H9 (cell line): Measurements from ENCODE around the gene ZNF638. TPM values are rescaled to one million over a fixed set of nuclear protein-coding genes. Genes with fewer than 3 reads are reported as not detected.

Experiments
- DNase-seq: peaks from one replicate; pipeline ENCODE4 v3.0.0-alpha.2; 2017
- H2AFZ ChIP-seq: one replicate; pipeline ENCODE4 v1.6.1; 2013; ENCODE audit warnings: mild to moderate bottlenecking, low read length, control low read depth, moderate library complexity
- H2AK5ac ChIP-seq: 2 replicates; pipeline ENCODE4 v1.6.1; 2013; ENCODE audit warnings: low read length, control low read depth, mixed read lengths; ENCODE audit not compliant: insufficient read length
- H2BK120ac ChIP-seq: one replicate; pipeline ENCODE4 v1.6.1; 2013; ENCODE audit warnings: low read depth, mild to moderate bottlenecking, low read length, control low read depth, inconsistent platforms; ENCODE audit not compliant: poor library complexity, severe bottlenecking
- H2BK12ac ChIP-seq: 2 replicates; pipeline ENCODE4 v1.6.1; 2013; ENCODE audit warnings: low read length, control low read depth, mixed read lengths, low read depth; ENCODE audit not compliant: insufficient read length
- H2BK15ac ChIP-seq: 2 replicates; pipeline ENCODE4 v1.6.1; 2013; ENCODE audit warnings: low read depth, low read length, control low read depth
- H2BK20ac ChIP-seq: one replicate; pipeline ENCODE4 v1.6.1; 2013; ENCODE audit warnings: low read depth, mild to moderate bottlenecking, low read length, control low read depth, inconsistent platforms; ENCODE audit not compliant: poor library complexity, severe bottlenecking
- H2BK5ac ChIP-seq: 2 replicates; pipeline ENCODE4 v1.6.1; 2013; ENCODE audit warnings: low read length, control low read depth, mixed read lengths; ENCODE audit not compliant: insufficient read length
- H3K14ac ChIP-seq: 2 replicates; pipeline ENCODE4 v1.6.1; 2013; ENCODE audit warnings: low read length, control low read depth; ENCODE audit not compliant: insufficient read depth
- H3K18ac ChIP-seq: 2 replicates; pipeline ENCODE4 v1.6.1; 2013; ENCODE audit warnings: low read depth, mild to moderate bottlenecking, mixed read lengths, low read length, control low read depth; ENCODE audit not compliant: insufficient read length
- H3K23ac ChIP-seq: 2 replicates; pipeline ENCODE4 v1.6.1; 2013; ENCODE audit warnings: low read length, control low read depth, mixed read lengths, low read depth; ENCODE audit not compliant: insufficient read length
- H3K23me2 ChIP-seq: 2 replicates; pipeline ENCODE4 v1.6.1; 2013; ENCODE audit warnings: low read depth, mild to moderate bottlenecking, mixed read lengths, low read length, control low read depth; ENCODE audit not compliant: insufficient read length, poor library complexity, severe bottlenecking
- H3K27ac ChIP-seq: 2 replicates; pipeline ENCODE4 v1.5.1; 2013; ENCODE audit warnings: low read length, control low read depth, mixed read lengths, low read depth; ENCODE audit not compliant: insufficient read length
- H3K27me3 ChIP-seq: 2 replicates; pipeline ENCODE4 v1.6.1; 2013; ENCODE audit warnings: low read length, control low read depth, inconsistent platforms; ENCODE audit not compliant: insufficient read depth
- H3K4ac ChIP-seq: 2 replicates; pipeline ENCODE4 v1.6.1; 2013; ENCODE audit warnings: low read depth, mild to moderate bottlenecking, control low read depth, inconsistent platforms, low read length, moderate library complexity
- H3K4me1 ChIP-seq: 2 replicates; pipeline ENCODE4 v1.6.1; 2013; ENCODE audit warnings: low read length, control low read depth, inconsistent platforms; ENCODE audit not compliant: insufficient read depth
- H3K4me2 ChIP-seq: 2 replicates; pipeline ENCODE4 v1.6.1; 2013; ENCODE audit warnings: low read length, control low read depth, mixed read lengths; ENCODE audit not compliant: insufficient read length, insufficient read depth
- H3K56ac ChIP-seq: 2 replicates; pipeline ENCODE4 v1.6.1; 2013; ENCODE audit warnings: low read depth, mild to moderate bottlenecking, mixed read lengths, low read length, control low read depth; ENCODE audit not compliant: insufficient read length
- H3K79me1 ChIP-seq: 2 replicates; pipeline ENCODE4 v1.6.1; 2013; ENCODE audit warnings: low read depth, mild to moderate bottlenecking, moderate library complexity, low read length, control low read depth, inconsistent platforms; ENCODE audit not compliant: insufficient read depth, poor library complexity, severe bottlenecking
- H3K79me2 ChIP-seq: 2 replicates; pipeline ENCODE4 v1.6.1; 2013; ENCODE audit warnings: low read length, control low read depth, inconsistent platforms; ENCODE audit not compliant: insufficient read depth
- H3K9ac ChIP-seq: 2 replicates; pipeline ENCODE4 v1.6.1; 2013; ENCODE audit warnings: low read length, control low read depth, mixed read lengths; ENCODE audit not compliant: insufficient read length; ENCODE audit errors: extremely low read depth
- H3K9me3 ChIP-seq: one replicate; pipeline ENCODE4 v1.6.1; 2013; ENCODE audit warnings: low read depth, low read length, inconsistent platforms; ENCODE audit not compliant: control insufficient read depth
- H3T11ph ChIP-seq: one replicate; pipeline ENCODE4 v1.6.1; 2013; ENCODE audit warnings: mild to moderate bottlenecking, low read length, control low read depth, inconsistent platforms
- H4K20me1 ChIP-seq: one replicate; pipeline ENCODE4 v1.6.1; 2013; ENCODE audit not compliant: control insufficient read depth, insufficient read length, insufficient read depth
- H4K5ac ChIP-seq: 2 replicates; pipeline ENCODE4 v1.6.1; 2013; ENCODE audit warnings: low read depth, mild to moderate bottlenecking, mixed read lengths, low read length, control low read depth; ENCODE audit not compliant: insufficient read length
- H4K8ac ChIP-seq: replicated peaks from 2 replicates; pipeline ENCODE4 v1.6.1; 2013; ENCODE audit warnings: low read length, control low read depth, mixed read lengths, low read depth; ENCODE audit not compliant: insufficient read length
- H4K91ac ChIP-seq: 2 replicates; pipeline ENCODE4 v1.6.1; 2013; ENCODE audit warnings: low read depth, mild to moderate bottlenecking, moderate library complexity, mixed read lengths, low read length, control low read depth; ENCODE audit not compliant: insufficient read length
- H3K27ac Mint-ChIP-seq, 3 experiments: 2 replicates in 2 of 3; 3 replicates in 1 of 3; pipeline ENCODE4 v1.8.0; 2020 to 2021; ENCODE audit warnings: mixed read lengths in 3 of 3, mild to moderate bottlenecking in 1 of 3, moderate library complexity in 1 of 3
- H3K27me3 Mint-ChIP-seq: 2 replicates; pipeline ENCODE4 v1.8.0; 2021; ENCODE audit warnings: low read depth, mild to moderate bottlenecking, moderate library complexity, mixed read lengths
- H3K36me3 Mint-ChIP-seq, 3 experiments: 2 replicates in 2 of 3; 3 replicates in 1 of 3; pipeline ENCODE4 v1.8.0; 2020 to 2021; ENCODE audit warnings: low read depth in 3 of 3, mixed read lengths in 3 of 3; ENCODE audit not compliant: insufficient read depth in 1 of 3
- H3K4me1 Mint-ChIP-seq, 2 experiments: 2 replicates each; pipeline ENCODE4 v1.8.0; 2020; ENCODE audit warnings: mixed read lengths in 2 of 2
- H3K4me3 Mint-ChIP-seq, 2 experiments: 2 replicates in 1 of 2; 3 replicates in 1 of 2; pipeline ENCODE4 v1.8.0; 2020 to 2021; ENCODE audit warnings: mild to moderate bottlenecking in 2 of 2, mixed read lengths in 2 of 2, moderate library complexity in 1 of 2
- H3K9me3 Mint-ChIP-seq, 2 experiments: 2 replicates in 1 of 2; 3 replicates in 1 of 2; pipeline ENCODE4 v1.8.0; 2020; ENCODE audit warnings: mild to moderate bottlenecking in 2 of 2, mixed read lengths in 2 of 2, moderate library complexity in 1 of 2
- CTCF ChIP-seq: fragments of 200-600 bp; sonication (generic); conservative IDR thresholded peaks from 3 replicates; pipeline ENCODE4 v1.8.0; 2021; ENCODE audit warnings: antibody characterized with exemption, mild to moderate bottlenecking
- WGBS: extraction: QIAGEN DNeasy Blood & Tissue Kit; methylation state at CpG from one replicate; pipeline ENCODE4 v1.1.7; 2013; ENCODE audit warnings: missing lambda C conversion rate, low lambda C conversion rate, mixed read lengths; ENCODE audit not compliant: insufficient read length; ENCODE audit errors: extremely low coverage; 5-methylcytosine and 5-hydroxymethylcytosine counted together
- total RNA-seq: library from RNA; stranded (reverse); gene quantifications from 2 replicates; pipeline ENCODE4 v1.2.1, GENCODE V29; 2021

ZNF638 gene
- total RNA-seq, 1 experiment from 2014 or later = 146 TPM

- Histone ChIP-seq H4K8ac (no peak overlapping the region), H2BK15ac (no peak overlapping the region), H3K79me2 (no peaks in the 10 kb centered on the region), H3K4ac (no peak overlapping the region), H3T11ph (no peak overlapping the region), H3K27me3 (no peaks in the 10 kb centered on the region), H3K4me1 (no peaks in the 10 kb centered on the region), H2AK5ac (no peak overlapping the region), H2BK120ac (no peak overlapping the region), H3K56ac (no peak overlapping the region), H3K9ac (no peak overlapping the region), H2BK20ac (no peak overlapping the region), H3K79me1 (no peaks in the 10 kb centered on the region), H2BK5ac (no peak overlapping the region), H4K5ac (no peak overlapping the region), H3K23me2 (no peaks in the 10 kb centered on the region), H3K9me3 (no peaks in the 10 kb centered on the region), H2AFZ (no peak overlapping the region), H3K4me2 (no peak overlapping the region), H2BK12ac (no peak overlapping the region), H4K20me1 (no peaks in the 10 kb centered on the region), H3K14ac (no peak overlapping the region), H3K23ac (no peak overlapping the region), H3K18ac (no peak overlapping the region), H3K27ac (no peak overlapping the region), H4K91ac (no peak overlapping the region)
- no peaks in the 10 kb centered on the region for H3K9me3 Mint-ChIP-seq
- peaks cover 19 to 68% (median 63%) of the 10 kb centered on the region in 3 experiments; a peak in 6 of 7 replicates for H3K36me3 Mint-ChIP-seq
- H3K27ac Mint-ChIP-seq = no peak overlapping the region; a peak in 1 of 7 replicates
- no peaks in the 10 kb centered on the region for H3K27me3 Mint-ChIP-seq
- H3K4me1 Mint-ChIP-seq = no peaks in the 10 kb centered on the region
- no peak for TF ChIP-seq CTCF
- no CpG with 5 or more reads among the region's 4 CpGs for WGBS
- no peak overlapping the region for H3K4me3 Mint-ChIP-seq
- no peak for DNase-seq
Measured at GRCh38 chr2:71379086-71379485, 47.5 kb downstream of the ZNF638 start.
